GM12865 (cell line): Measurements from ENCODE around the gene PPP6R3.
"Not testable (repeated sequence)": the region's sequence is repeated elsewhere in the genome, so short reads cannot be mapped to it uniquely, and the experiment has no call there.

ENCODE experiments used
- DNase-seq: peaks from one replicate; pipeline ENCODE4 v3.0.0; 2010; ENCODE audit warnings: low read depth
- H3K4me3 ChIP-seq: 2 replicates; pipeline ENCODE4 v1.5.1; 2011; ENCODE audit warnings: mild to moderate bottlenecking, low read depth, low read length, control low read depth
- CTCF ChIP-seq: IDR thresholded peaks from 2 replicates; pipeline ENCODE4 v1.5.1; 2011; ENCODE audit warnings: low read length, control low read depth, low read depth, inconsistent platforms; ENCODE audit not compliant: insufficient read depth; ENCODE audit errors: missing control alignments

The PPP6R3 gene

GRCh38 chr11:68448604-68449011 lies 11.9 kb upstream of the PPP6R3 start:
- no peak for TF ChIP-seq CTCF
- DNase-seq, result no peak
- H3K4me3 ChIP-seq, result no peak overlapping the region

GRCh38 chr11:68449951-68450350 lies 10.6 kb upstream of the PPP6R3 start:
- no peak overlapping the region for H3K4me3 ChIP-seq
- no peak for DNase-seq
- TF ChIP-seq CTCF, result no peak

- no peak for TF ChIP-seq CTCF
- no peak for DNase-seq
- no peak overlapping the region for H3K4me3 ChIP-seq
Observed at GRCh38 chr11:68450711-68451110, 9.8 kb upstream of the PPP6R3 start.

GRCh38 chr11:68454767-68455166 lies 5.8 kb upstream of the PPP6R3 start:
- no peak for DNase-seq
- H3K4me3 ChIP-seq, result no peak overlapping the region
- no peak for TF ChIP-seq CTCF

GRCh38 chr11:68455485-68455884 lies 5.1 kb upstream of the PPP6R3 start:
- DNase-seq, result no peak
- H3K4me3 ChIP-seq, result no peak overlapping the region
- no peak for TF ChIP-seq CTCF

- H3K4me3 ChIP-seq, result no peak overlapping the region
- TF ChIP-seq CTCF, result no peak
- no peak for DNase-seq
Observed at GRCh38 chr11:68457216-68457897, 3.2 kb upstream of the PPP6R3 start.

GRCh38 chr11:68457898-68458249 lies 2.7 kb upstream of the PPP6R3 start:
- no peak for TF ChIP-seq CTCF
- no peak for DNase-seq
- H3K4me3 ChIP-seq, result no peak overlapping the region

- DNase-seq, H3K4me3 ChIP-seq: not testable (repeated sequence)
Observed at GRCh38 chr11:68458340-68458739, 2.2 kb upstream of the PPP6R3 start.
